ENCODE measurements around the gene RAI14.

The RAI14 gene

GRCh38 chr5:34627794-34628193 is 28.3 kb upstream of the RAI14 start:
- no peak overlapping the region for H3K9ac ChIP-seq (ENCODE audit: low read length)
- H2AFZ ChIP-seq (ENCODE audit: low read length), result no peak overlapping the region
- H3K27me3 ChIP-seq (replicated peaks; ENCODE audit: insufficient read depth, low read length), result no peaks in the 10 kb centered on the region
- H4K20me1 ChIP-seq (ENCODE audit: insufficient read depth, low read length), result no peaks in the 10 kb centered on the region
- no peaks in the 10 kb centered on the region for H3K36me3 ChIP-seq (replicated peaks; ENCODE audit: insufficient read depth, low read length)
- H3K4me2 ChIP-seq (ENCODE audit: low read depth, low read length), result no peak overlapping the region
- H3K9me2 ChIP-seq (replicated peaks; ENCODE audit: insufficient read depth, low read length), result no peaks in the 10 kb centered on the region
- no peak for DNase-seq
- H3F3A ChIP-seq (ENCODE audit: insufficient read depth, low read length), result no peaks in the 10 kb centered on the region
- no peaks in the 10 kb centered on the region for H3K9me3 ChIP-seq (replicated peaks; ENCODE audit: insufficient read depth, low read length)
- TF ChIP-seq EZH2phosphoT487 (IDR thresholded peaks at IDR 0.05; ENCODE audit: low read length) (no peak), CTCF (IDR thresholded peaks at IDR 0.05; ENCODE audit: low read length) (no peak), EZH2 (optimal IDR thresholded peaks at IDR 0.05; ENCODE audit: low read depth, low read length) (no peak)
- H3K4me1 ChIP-seq (ENCODE audit: low read length), result no peaks in the 10 kb centered on the region
- no peaks in the 10 kb centered on the region for H3K79me2 ChIP-seq (ENCODE audit: low read length)
- H3K27ac ChIP-seq (ENCODE audit: low read length), result no peak overlapping the region
- no peak overlapping the region for H3K4me3 ChIP-seq (ENCODE audit: low read length)

GRCh38 chr5:34628373-34628772 is 27.8 kb upstream of the RAI14 start:
- DNase-seq, result no peak
- Histone ChIP-seq H4K20me1 (ENCODE audit: insufficient read depth, low read length) (no peaks in the 10 kb centered on the region), H3K79me2 (ENCODE audit: low read length) (no peaks in the 10 kb centered on the region), H3K9me2 (replicated peaks; ENCODE audit: insufficient read depth, low read length) (no peaks in the 10 kb centered on the region), H2AFZ (ENCODE audit: low read length) (no peak overlapping the region), H3K9ac (ENCODE audit: low read length) (no peak overlapping the region), H3K36me3 (replicated peaks; ENCODE audit: insufficient read depth, low read length) (no peaks in the 10 kb centered on the region), H3F3A (ENCODE audit: insufficient read depth, low read length) (no peaks in the 10 kb centered on the region), H3K4me3 (ENCODE audit: low read length) (no peak overlapping the region), H3K27me3 (replicated peaks; ENCODE audit: insufficient read depth, low read length) (no peaks in the 10 kb centered on the region), H3K27ac (ENCODE audit: low read length) (no peak overlapping the region), H3K4me2 (ENCODE audit: low read depth, low read length) (no peak overlapping the region), H3K4me1 (ENCODE audit: low read length) (no peaks in the 10 kb centered on the region), H3K9me3 (replicated peaks; ENCODE audit: insufficient read depth, low read length) (no peaks in the 10 kb centered on the region)
- TF ChIP-seq EZH2 (optimal IDR thresholded peaks at IDR 0.05; ENCODE audit: low read depth, low read length) (no peak), EZH2phosphoT487 (IDR thresholded peaks at IDR 0.05; ENCODE audit: low read length) (no peak), CTCF (IDR thresholded peaks at IDR 0.05; ENCODE audit: low read length) (no peak)

- no peaks in the 10 kb centered on the region for H3K4me1 ChIP-seq (ENCODE audit: low read length)
- TF ChIP-seq EZH2phosphoT487 (IDR thresholded peaks at IDR 0.05; ENCODE audit: low read length) (no peak), EZH2 (optimal IDR thresholded peaks at IDR 0.05; ENCODE audit: low read depth, low read length) (no peak), CTCF (IDR thresholded peaks at IDR 0.05; ENCODE audit: low read length) (no peak)
These were observed 25.5 kb upstream of the RAI14 start for GRCh38 chr5:34630596-34630995.

More at GRCh38 chr5:34630596-34630995, 25.5 kb upstream of the RAI14 start:
- Histone ChIP-seq H3K9me3 (replicated peaks; ENCODE audit: insufficient read depth, low read length) (no peaks in the 10 kb centered on the region), H3K27me3 (replicated peaks; ENCODE audit: insufficient read depth, low read length) (no peaks in the 10 kb centered on the region), H4K20me1 (ENCODE audit: insufficient read depth, low read length) (no peaks in the 10 kb centered on the region), H3K27ac (ENCODE audit: low read length) (no peak overlapping the region), H3K36me3 (replicated peaks; ENCODE audit: insufficient read depth, low read length) (no peaks in the 10 kb centered on the region), H3K4me2 (ENCODE audit: low read depth, low read length) (no peak overlapping the region), H3K79me2 (ENCODE audit: low read length) (no peaks in the 10 kb centered on the region), H3K9ac (ENCODE audit: low read length) (no peak overlapping the region), H3F3A (ENCODE audit: insufficient read depth, low read length) (no peaks in the 10 kb centered on the region), H3K4me3 (ENCODE audit: low read length) (no peak overlapping the region), H3K9me2 (replicated peaks; ENCODE audit: insufficient read depth, low read length) (no peaks in the 10 kb centered on the region), H2AFZ (ENCODE audit: low read length) (no peak overlapping the region)
- no peak for DNase-seq

Data from MM.1S (cell line).